Adipocyte (in vitro differentiated cells): ENCODE measurements around the gene PLA2G4A.
A peak's percentile ranks its signal among the peaks of the same experiment; 100 is the strongest.

Experiments
- DNase-seq: peaks from one replicate; pipeline ENCODE4 v3.0.0-alpha.2; 2015; ENCODE audit warnings: low read depth
- H3K27me3 ChIP-seq: replicated peaks from 2 replicates; pipeline ENCODE4 v1.7.0; 2013; ENCODE audit warnings: mild to moderate bottlenecking, low read length, moderate library complexity; ENCODE audit not compliant: control insufficient read depth, insufficient read depth
- H3K36me3 ChIP-seq: 2 replicates; pipeline ENCODE4 v1.7.0; 2013; ENCODE audit warnings: low read length, mild to moderate bottlenecking, moderate library complexity; ENCODE audit not compliant: control insufficient read depth, insufficient read depth, severe bottlenecking
- H3K4me1 ChIP-seq: 2 replicates; pipeline ENCODE4 v1.7.0; 2013; ENCODE audit warnings: mild to moderate bottlenecking, low read length, moderate library complexity; ENCODE audit not compliant: control insufficient read depth, insufficient read depth
- H3K4me3 ChIP-seq: 2 replicates; pipeline ENCODE4 v1.7.0; 2013; ENCODE audit warnings: mild to moderate bottlenecking, low read length, moderate library complexity
- H3K9ac ChIP-seq: 2 replicates; pipeline ENCODE4 v1.7.0; 2013; ENCODE audit warnings: mild to moderate bottlenecking, low read length, moderate library complexity
- H3K9me3 ChIP-seq: 2 replicates; pipeline ENCODE4 v1.7.0; 2013; ENCODE audit warnings: mild to moderate bottlenecking, low read length, moderate library complexity; ENCODE audit not compliant: control insufficient read depth

Gene PLA2G4A

GRCh38 chr1:186980400-186980799, 151.7 kb downstream of the PLA2G4A start:
- Histone ChIP-seq H3K4me3 (no peak overlapping the region), H3K4me1 (peaks cover 14% of the 10 kb centered on the region), H3K9ac (no peak overlapping the region), H3K27me3 (no peaks in the 10 kb centered on the region), H3K9me3 (no peaks in the 10 kb centered on the region), H3K36me3 (no peaks in the 10 kb centered on the region)
- DNase-seq, result no peak

- no peak overlapping the region for H3K4me3 ChIP-seq
- H3K9ac ChIP-seq, result no peak overlapping the region
- H3K4me1 ChIP-seq, result peaks cover 12% of the 10 kb centered on the region
- DNase-seq, result no peak
- no peaks in the 10 kb centered on the region for H3K27me3 ChIP-seq
- no peaks in the 10 kb centered on the region for H3K36me3 ChIP-seq
- no peaks in the 10 kb centered on the region for H3K9me3 ChIP-seq
These were observed 153.4 kb downstream of the PLA2G4A start for GRCh38 chr1:186982116-186982515.

GRCh38 chr1:186983327-186983726, 154.6 kb downstream of the PLA2G4A start:
- Histone ChIP-seq H3K27me3 (no peaks in the 10 kb centered on the region), H3K36me3 (no peaks in the 10 kb centered on the region), H3K4me1 (peaks cover 12% of the 10 kb centered on the region), H3K9me3 (no peaks in the 10 kb centered on the region), H3K9ac (peak overlapping the region; percentile 37), H3K4me3 (peak overlapping the region; percentile 21)
- DNase-seq, result peak; percentile 88

GRCh38 chr1:186984959-186985358, 156.2 kb downstream of the PLA2G4A start:
- no peak for DNase-seq
- H3K36me3 ChIP-seq, result no peaks in the 10 kb centered on the region

GRCh38 chr1:186985889-186986491, 157.2 kb downstream of the PLA2G4A start:
- H3K36me3 ChIP-seq, result no peaks in the 10 kb centered on the region
- H3K4me1 ChIP-seq, result peaks cover 16% of the 10 kb centered on the region
- peak; percentile 87 for DNase-seq
- no peaks in the 10 kb centered on the region for H3K27me3 ChIP-seq
- H3K9ac ChIP-seq, result no peak overlapping the region
- no peak overlapping the region for H3K4me3 ChIP-seq
- no peaks in the 10 kb centered on the region for H3K9me3 ChIP-seq

More at GRCh38 chr1:186984959-186985358, 156.2 kb downstream of the PLA2G4A start:
- H3K4me3 ChIP-seq, result no peak overlapping the region
- H3K9ac ChIP-seq, result no peak overlapping the region
- no peaks in the 10 kb centered on the region for H3K9me3 ChIP-seq
- H3K27me3 ChIP-seq, result no peaks in the 10 kb centered on the region
- peaks cover 16% of the 10 kb centered on the region for H3K4me1 ChIP-seq

- Histone ChIP-seq H3K4me3 (no peak overlapping the region), H3K9ac (no peak overlapping the region), H3K9me3 (no peaks in the 10 kb centered on the region), H3K27me3 (no peaks in the 10 kb centered on the region), H3K36me3 (no peaks in the 10 kb centered on the region), H3K4me1 (peaks cover 16% of the 10 kb centered on the region)
- DNase-seq, result no peak
These were observed 158.3 kb downstream of the PLA2G4A start for GRCh38 chr1:186987065-186987464.

GRCh38 chr1:186987769-186988168, 159.0 kb downstream of the PLA2G4A start:
- H3K4me3 ChIP-seq, result no peak overlapping the region
- DNase-seq, result no peak
- no peaks in the 10 kb centered on the region for H3K36me3 ChIP-seq
- H3K9ac ChIP-seq, result no peak overlapping the region
- no peaks in the 10 kb centered on the region for H3K27me3 ChIP-seq
- peaks cover 16% of the 10 kb centered on the region for H3K4me1 ChIP-seq
- H3K9me3 ChIP-seq, result no peaks in the 10 kb centered on the region

- H3K4me1 ChIP-seq, result peaks cover 4% of the 10 kb centered on the region
- no peaks in the 10 kb centered on the region for H3K27me3 ChIP-seq
- no peak overlapping the region for H3K4me3 ChIP-seq
- no peaks in the 10 kb centered on the region for H3K9me3 ChIP-seq
- no peaks in the 10 kb centered on the region for H3K36me3 ChIP-seq
- DNase-seq, result no peak
- no peak overlapping the region for H3K9ac ChIP-seq
These were observed 165.2 kb downstream of the PLA2G4A start for GRCh38 chr1:186993996-186994395.

- Histone ChIP-seq H3K27me3 (no peaks in the 10 kb centered on the region), H3K4me1 (peaks cover under 1% of the 10 kb centered on the region), H3K36me3 (no peaks in the 10 kb centered on the region), H3K9me3 (no peaks in the 10 kb centered on the region), H3K4me3 (no peak overlapping the region), H3K9ac (no peak overlapping the region)
- DNase-seq, result no peak
These were observed 166.1 kb downstream of the PLA2G4A start for GRCh38 chr1:186994897-186995296.

- Histone ChIP-seq H3K9ac (no peak overlapping the region), H3K9me3 (no peaks in the 10 kb centered on the region), H3K4me3 (no peak overlapping the region), H3K36me3 (no peaks in the 10 kb centered on the region), H3K27me3 (no peaks in the 10 kb centered on the region), H3K4me1 (peaks cover 11% of the 10 kb centered on the region)
- DNase-seq, result no peak
These were observed 168.1 kb downstream of the PLA2G4A start for GRCh38 chr1:186996816-186997215.

- Histone ChIP-seq H3K27me3 (no peaks in the 10 kb centered on the region), H3K36me3 (no peaks in the 10 kb centered on the region), H3K9me3 (no peaks in the 10 kb centered on the region), H3K9ac (no peak overlapping the region), H3K4me3 (no peak overlapping the region), H3K4me1 (peaks cover 14% of the 10 kb centered on the region)
- DNase-seq, result no peak
These were observed 169.1 kb downstream of the PLA2G4A start for GRCh38 chr1:186997877-186998276.

GRCh38 chr1:186999506-186999905, 170.8 kb downstream of the PLA2G4A start:
- Histone ChIP-seq H3K4me1 (peaks cover 14% of the 10 kb centered on the region), H3K4me3 (no peak overlapping the region), H3K27me3 (no peaks in the 10 kb centered on the region), H3K9ac (no peak overlapping the region), H3K36me3 (no peaks in the 10 kb centered on the region), H3K9me3 (no peaks in the 10 kb centered on the region)
- no peak for DNase-seq
